Activated naive CD4-positive, alpha-beta T cell treated with anti-CD3 and anti-CD28 coated beads, Interleukin-2, amount 50 U/mL, for 16 hours (primary cell): ENCODE results near the gene IFI30.

Source experiments
- DNase-seq: peaks from one replicate; pipeline ENCODE4 v3.0.0-alpha.2; 2020

The IFI30 gene

GRCh38 chr19:18171605-18172327 is 1.8 kb upstream of the IFI30 start:
- no peak for DNase-seq

- DNase-seq, result no peak
Observed at GRCh38 chr19:18172331-18173053, 1.1 kb upstream of the IFI30 start.

DNA sequence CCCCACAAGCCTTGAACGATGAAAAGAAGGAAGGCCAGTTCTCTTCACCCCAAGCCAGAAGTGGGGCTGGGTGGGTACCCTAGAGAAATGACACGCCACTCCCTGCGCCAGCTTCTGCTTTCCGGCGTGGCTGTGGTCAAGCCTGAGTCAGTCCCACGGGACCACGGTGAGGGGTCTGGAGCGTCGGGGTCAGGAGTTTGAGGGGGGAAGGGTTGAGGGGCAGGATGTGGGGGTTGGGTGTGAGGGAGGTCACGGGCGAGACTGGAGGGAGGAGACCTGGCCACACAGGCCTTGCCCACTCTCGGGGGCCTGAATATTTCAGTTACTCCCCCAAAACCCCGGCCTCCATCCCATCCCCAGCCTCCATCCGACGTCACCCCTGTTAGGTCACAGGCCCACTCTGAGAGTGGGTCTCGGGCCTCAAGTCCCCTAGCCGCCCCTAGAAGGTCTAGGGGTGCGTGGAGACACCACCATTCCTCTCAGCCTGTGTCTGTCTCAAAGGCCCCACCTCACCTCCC is 500 bp upstream of the IFI30 start:
- no peak for DNase-seq

GRCh38 chr19:18174983-18175382 is 1.4 kb downstream of the IFI30 start:
- no peak for DNase-seq

GRCh38 chr19:18176367-18177310 is 3.0 kb downstream of the IFI30 start:
- no peak for DNase-seq

GRCh38 chr19:18179957-18180356 is 6.3 kb downstream of the IFI30 start:
- DNase-seq, result no peak

DNA sequence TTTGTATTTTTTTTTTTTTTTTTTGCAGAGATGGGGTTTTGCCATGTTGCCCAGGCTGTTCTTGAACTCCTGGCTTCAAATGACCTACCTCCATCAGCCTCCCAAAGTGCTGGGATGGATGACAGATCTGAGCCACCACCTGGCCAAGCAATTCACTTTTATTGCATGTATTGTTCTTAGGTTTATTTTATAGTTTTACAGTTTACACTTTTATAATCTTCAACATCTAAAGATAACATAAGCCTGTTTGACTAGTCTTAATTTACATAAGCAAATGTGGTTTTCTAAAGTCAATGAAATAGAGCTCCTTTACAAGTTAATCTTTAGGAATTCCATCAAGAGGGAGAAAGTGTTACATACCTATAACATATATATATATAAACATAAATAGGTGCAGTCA is 9.9 kb downstream of the IFI30 start:
- no peak for DNase-seq

- DNase-seq, result no peak
Observed at GRCh38 chr19:18185538-18185937, 11.9 kb downstream of the IFI30 start.

DNA sequence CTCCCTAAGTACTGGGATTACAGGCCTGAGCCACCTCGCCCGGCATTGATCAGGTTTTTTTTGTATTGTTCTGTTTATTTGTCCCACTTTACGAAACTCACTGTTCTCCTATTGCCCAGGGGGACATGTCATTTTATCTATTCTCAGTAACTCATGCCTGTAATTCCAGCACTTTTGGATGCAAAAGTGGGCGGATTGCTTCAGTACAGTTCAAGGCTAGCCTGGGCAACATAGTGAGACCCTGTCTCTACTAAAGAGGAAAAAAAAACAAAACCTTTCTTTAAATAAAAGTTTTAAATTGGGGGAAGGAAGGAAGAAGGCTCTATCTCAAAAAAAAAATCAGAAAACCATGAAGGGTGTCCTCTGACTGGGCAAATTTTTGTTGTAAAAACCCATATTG is 16.7 kb downstream of the IFI30 start:
- no peak for DNase-seq

DNA sequence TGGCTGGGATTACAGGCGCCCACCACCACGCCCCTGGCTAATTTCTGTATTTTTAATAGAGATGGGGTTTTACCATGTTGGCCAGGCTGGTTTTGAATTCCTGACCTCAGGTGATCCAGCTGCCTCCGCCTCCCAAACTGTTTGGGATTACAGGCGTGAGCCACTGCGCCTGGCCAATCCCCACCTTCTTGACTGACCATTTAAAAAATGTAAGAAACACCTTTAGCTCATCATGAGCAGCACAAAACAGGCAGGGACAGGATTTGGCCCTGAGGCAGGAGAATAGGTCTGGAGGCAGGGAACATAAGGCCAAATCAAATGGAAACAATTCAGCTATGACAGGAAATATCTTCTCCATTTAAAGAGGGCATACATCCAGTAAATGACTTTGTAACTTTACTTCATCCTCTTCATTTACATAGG is 18.0 kb downstream of the IFI30 start:
- DNase-seq, result no peak

GRCh38 chr19:18192673-18193387 is 19.2 kb downstream of the IFI30 start, which contains the start of gene MPV17L2:
Gene MPV17L2 (plus strand): TSS chr19:18193218. CDS start chr19:18193282, 64 bp downstream.
- peak; percentile 99 for DNase-seq

DNA sequence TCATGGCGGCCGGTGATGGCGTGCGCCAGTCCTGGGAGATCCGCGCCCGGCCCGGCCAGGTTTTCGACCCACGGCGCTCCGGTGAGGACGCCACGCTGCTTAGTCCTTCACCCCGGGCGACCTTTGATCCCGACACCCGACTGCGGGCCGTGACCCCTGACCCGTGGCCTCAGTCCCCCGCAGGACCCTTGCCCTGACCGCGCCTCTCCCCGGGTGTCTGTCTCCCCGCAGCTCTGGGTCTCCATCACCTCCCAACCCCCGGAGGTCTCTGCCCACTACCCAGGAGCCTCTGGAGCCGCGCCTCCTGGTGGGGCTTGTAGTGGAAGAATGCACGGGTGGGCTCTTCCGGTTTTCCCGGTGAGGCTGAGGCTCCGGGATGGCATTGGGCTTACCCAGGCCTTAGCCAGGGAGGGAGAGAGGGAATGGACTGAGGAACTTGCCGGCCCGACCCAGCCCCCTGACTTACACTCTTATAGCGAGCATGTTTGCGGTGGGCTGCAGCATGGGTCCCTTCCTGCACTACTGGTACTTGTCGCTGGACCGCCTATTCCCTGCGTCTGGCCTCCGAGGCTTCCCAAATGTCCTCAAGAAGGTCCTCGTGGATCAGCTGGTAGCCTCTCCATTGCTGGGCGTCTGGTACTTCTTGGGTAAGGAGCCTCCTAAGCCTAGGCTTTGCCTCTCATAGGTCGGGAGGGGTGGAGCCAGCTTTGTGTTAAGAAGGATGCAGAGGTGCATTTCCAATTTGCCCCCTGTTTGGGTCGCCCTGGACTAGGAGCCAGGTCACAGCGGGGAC is 20.0 kb downstream of the IFI30 start:
- no peak for DNase-seq

GRCh38 chr19:18194181-18194530 is 20.5 kb downstream of the IFI30 start:
- DNase-seq, result no peak

- peak; percentile 29 for DNase-seq
Observed at GRCh38 chr19:18194554-18195238, 21.1 kb downstream of the IFI30 start.

DNA sequence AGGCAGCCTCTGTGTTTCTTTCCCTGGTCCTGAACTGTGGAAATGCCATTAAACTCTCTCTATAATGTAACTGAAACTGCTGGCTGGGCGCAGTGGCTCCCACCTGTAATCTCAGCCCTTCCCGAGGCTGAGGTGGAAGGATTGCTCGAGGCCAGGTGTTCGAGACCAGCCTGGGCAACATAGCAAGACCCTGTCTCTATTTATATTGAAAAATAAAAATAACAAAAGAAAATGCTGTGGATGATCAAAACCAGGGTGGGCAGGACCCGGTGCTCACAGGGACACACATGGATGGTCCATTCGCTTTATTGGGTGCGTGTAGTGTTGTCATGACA is 22.9 kb downstream of the IFI30 start:
- DNase-seq, result no peak

DNA sequence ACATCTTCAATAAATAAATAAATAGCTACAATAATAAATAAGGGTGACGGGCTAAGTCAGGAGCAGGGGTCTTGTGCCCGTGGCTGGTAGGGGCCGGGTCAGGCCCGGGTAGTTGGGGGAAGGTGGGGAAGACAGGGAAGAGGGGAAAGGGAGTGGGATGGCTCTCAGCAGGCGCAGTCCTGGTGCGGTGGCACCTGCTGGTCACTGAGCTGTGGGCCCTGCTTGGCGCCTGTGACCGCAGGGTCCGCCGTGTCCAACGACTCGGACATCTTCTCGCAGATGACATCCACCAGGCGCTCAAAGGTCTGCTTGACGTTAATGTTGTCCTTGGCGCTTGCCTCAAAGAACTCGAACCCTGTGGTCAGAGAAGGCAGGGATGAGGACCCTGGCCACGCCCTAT is 23.7 kb downstream of the IFI30 start:
- no peak for DNase-seq

DNA sequence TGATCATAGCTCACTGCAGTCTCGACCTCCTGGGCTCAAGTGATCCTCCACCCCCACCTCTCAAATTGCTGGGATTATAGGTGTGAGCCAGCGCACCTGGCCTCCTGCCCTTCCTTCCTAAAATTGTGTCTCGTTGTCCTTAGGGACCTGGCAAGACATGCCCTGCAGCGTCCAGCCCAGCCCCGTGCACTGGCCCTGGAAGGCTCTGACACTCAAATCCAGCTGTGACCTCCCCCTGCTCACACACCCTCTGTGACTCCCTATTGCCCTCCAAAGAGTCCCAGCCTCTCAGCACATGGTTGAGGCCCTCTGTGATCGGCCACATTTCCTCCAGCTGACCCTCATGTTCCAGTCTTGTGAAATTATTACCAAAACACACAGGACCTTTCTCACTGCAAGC is 24.3 kb downstream of the IFI30 start:
- no peak for DNase-seq

DNA sequence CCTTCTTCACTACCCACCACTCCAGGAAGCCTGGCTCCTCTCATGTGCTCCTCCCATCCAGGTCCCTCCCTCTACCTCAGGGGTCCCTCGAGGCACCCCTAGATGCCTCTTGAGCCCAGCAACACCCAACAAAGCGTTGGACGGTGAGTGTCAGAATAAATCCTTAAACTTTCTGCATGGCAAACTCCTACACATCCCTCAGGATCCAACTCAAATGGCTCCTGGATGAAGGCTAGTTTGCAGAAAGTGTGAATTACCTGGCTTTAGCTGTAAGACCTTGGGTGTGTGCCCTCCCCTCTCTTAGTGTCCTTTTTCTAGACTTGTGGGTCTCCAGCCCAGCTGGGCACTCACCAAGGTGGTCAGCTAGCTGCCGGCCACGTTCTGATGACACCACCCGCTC is 24.8 kb downstream of the IFI30 start:
- DNase-seq, result no peak

GRCh38 chr19:18202397-18202777 is 28.8 kb downstream of the IFI30 start:
- DNase-seq, result no peak

- peak; percentile 39 for DNase-seq
Observed at GRCh38 chr19:18202778-18203407, 29.3 kb downstream of the IFI30 start.

DNA sequence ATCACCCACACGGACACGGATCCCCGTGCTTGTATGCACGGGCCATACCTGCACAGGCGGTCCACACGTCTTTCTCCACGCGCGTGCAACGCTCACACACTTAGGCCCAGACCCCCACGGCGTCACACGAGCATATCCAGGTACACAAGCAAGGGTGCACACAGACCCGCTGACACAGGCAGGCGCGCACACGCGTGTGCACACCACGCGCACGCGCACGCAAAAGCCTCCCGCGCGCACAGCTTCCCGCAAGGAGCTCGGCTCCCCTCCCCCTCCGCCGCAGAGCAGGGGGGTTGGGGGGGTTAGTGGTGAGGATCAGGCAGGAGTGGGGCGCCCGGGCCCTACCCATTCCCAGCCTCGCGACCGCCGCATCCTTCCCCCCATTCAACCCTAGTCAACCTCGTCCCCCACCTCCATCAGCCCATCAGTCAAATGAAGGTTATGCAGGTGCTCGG is 29.8 kb downstream of the IFI30 start:
- DNase-seq, result peak; percentile 54
